Measurements from ENCODE around the gene ACSM3. TPM values are rescaled to one million over a fixed set of nuclear protein-coding genes. Genes with fewer than 3 reads are reported as not detected.

Gene ACSM3
- total and polyA plus RNA-seq, 9 of the 15 experiments (the other 6 are each of a cell fraction or from before 2014, with no cell fraction given): 112 to 420 (median 182) TPM

DNA sequence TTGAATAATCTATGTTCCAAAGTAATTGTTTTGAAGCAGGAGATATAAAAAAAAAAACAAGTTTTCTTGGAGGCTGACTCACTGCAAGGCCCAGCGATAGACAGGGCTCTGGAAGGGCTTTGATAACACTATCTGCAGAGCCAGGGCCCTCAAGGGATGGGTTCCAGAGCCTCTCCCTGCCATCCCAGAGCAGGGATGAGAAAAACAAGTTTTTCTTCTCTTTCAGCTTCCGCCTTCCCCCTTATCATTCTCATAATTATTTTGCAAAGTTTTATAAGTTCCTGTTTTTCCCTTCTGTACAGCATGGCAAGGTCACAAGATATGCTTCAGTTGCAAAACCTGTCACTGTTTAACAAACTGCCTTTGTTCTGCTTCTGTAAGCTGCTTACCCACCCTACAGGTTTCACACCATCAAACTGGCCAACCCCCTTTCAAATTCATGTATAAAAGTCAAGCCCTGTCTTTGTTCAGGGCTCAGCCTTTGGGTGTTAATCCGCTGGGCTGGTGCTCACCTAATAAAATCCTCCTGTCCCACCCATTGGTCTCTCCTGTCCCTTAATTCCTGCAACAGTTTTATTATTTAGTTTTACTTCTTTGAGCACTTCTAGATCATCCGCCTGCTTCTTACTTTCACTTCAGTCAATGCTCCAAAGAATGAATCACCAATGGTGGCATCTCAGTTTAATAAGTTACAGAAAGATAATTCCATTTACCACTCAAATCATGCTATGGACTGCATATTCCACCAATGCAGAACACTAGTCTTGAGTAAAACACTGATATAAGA, 16.6 kb upstream of the ACSM3 start (continued):
- TF ChIP-seq, protein P1, sequence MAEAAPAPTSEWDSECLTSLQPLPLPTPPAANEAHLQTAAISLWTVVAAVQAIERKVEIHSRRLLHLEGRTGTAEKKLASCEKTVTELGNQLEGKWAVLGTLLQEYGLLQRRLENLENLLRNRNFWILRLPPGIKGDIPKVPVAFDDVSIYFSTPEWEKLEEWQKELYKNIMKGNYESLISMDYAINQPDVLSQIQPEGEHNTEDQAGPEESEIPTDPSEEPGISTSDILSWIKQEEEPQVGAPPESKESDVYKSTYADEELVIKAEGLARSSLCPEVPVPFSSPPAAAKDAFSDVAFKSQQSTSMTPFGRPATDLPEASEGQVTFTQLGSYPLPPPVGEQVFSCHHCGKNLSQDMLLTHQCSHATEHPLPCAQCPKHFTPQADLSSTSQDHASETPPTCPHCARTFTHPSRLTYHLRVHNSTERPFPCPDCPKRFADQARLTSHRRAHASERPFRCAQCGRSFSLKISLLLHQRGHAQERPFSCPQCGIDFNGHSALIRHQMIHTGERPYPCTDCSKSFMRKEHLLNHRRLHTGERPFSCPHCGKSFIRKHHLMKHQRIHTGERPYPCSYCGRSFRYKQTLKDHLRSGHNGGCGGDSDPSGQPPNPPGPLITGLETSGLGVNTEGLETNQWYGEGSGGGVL (CRISPR knock-in tag; IDR thresholded peaks at IDR 0.05): no peak
- no peak for TF ChIP-seq HNRNPLL (IDR thresholded peaks at IDR 0.05; ENCODE audit: low read depth, low read length, poor library complexity, severe bottlenecking)
- TF ChIP-seq ZC3H8 (IDR thresholded peaks at IDR 0.05): no peak
- TF ChIP-seq, protein P2, sequence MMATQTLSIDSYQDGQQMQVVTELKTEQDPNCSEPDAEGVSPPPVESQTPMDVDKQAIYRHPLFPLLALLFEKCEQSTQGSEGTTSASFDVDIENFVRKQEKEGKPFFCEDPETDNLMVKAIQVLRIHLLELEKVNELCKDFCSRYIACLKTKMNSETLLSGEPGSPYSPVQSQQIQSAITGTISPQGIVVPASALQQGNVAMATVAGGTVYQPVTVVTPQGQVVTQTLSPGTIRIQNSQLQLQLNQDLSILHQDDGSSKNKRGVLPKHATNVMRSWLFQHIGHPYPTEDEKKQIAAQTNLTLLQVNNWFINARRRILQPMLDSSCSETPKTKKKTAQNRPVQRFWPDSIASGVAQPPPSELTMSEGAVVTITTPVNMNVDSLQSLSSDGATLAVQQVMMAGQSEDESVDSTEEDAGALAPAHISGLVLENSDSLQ (IDR thresholded peaks at IDR 0.05): peak; percentile 63
- no peak for TF ChIP-seq YBX1 (IDR thresholded peaks at IDR 0.05)
- TF ChIP-seq TCF3 (CRISPR knock-in tag; IDR thresholded peaks at IDR 0.05): peak; percentile 98
- TF ChIP-seq NFATC3 (IDR thresholded peaks at IDR 0.05): no peak
- TF ChIP-seq POLR2AphosphoS5 (IDR thresholded peaks at IDR 0.05; ENCODE audit: control insufficient read depth, insufficient read depth, low read depth, low read length): peak; percentile 97
- TF ChIP-seq NCOA2 (IDR thresholded peaks at IDR 0.05; ENCODE audit: partially characterized antibody in 2 of 2): no peak
- TF ChIP-seq, protein P3, sequence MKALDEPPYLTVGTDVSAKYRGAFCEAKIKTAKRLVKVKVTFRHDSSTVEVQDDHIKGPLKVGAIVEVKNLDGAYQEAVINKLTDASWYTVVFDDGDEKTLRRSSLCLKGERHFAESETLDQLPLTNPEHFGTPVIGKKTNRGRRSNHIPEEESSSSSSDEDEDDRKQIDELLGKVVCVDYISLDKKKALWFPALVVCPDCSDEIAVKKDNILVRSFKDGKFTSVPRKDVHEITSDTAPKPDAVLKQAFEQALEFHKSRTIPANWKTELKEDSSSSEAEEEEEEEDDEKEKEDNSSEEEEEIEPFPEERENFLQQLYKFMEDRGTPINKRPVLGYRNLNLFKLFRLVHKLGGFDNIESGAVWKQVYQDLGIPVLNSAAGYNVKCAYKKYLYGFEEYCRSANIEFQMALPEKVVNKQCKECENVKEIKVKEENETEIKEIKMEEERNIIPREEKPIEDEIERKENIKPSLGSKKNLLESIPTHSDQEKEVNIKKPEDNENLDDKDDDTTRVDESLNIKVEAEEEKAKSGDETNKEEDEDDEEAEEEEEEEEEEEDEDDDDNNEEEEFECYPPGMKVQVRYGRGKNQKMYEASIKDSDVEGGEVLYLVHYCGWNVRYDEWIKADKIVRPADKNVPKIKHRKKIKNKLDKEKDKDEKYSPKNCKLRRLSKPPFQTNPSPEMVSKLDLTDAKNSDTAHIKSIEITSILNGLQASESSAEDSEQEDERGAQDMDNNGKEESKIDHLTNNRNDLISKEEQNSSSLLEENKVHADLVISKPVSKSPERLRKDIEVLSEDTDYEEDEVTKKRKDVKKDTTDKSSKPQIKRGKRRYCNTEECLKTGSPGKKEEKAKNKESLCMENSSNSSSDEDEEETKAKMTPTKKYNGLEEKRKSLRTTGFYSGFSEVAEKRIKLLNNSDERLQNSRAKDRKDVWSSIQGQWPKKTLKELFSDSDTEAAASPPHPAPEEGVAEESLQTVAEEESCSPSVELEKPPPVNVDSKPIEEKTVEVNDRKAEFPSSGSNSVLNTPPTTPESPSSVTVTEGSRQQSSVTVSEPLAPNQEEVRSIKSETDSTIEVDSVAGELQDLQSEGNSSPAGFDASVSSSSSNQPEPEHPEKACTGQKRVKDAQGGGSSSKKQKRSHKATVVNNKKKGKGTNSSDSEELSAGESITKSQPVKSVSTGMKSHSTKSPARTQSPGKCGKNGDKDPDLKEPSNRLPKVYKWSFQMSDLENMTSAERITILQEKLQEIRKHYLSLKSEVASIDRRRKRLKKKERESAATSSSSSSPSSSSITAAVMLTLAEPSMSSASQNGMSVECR (CRISPR knock-in tag; IDR thresholded peaks at IDR 0.05): no peak
- no peak for TF ChIP-seq HMG20A (CRISPR knock-in tag; conservative IDR thresholded peaks at IDR 0.05)
- no peak for TF ChIP-seq ZNF57 (CRISPR knock-in tag; IDR thresholded peaks at IDR 0.05)
- TF ChIP-seq MYBL2 (IDR thresholded peaks at IDR 0.05; ENCODE audit: low read depth): no peak; the same call in 1 of the 2 replicates
- TF ChIP-seq MYBL2 (CRISPR knock-in tag; IDR thresholded peaks at IDR 0.05; ENCODE audit: borderline replicate concordance): no peak
- peak; percentile 45; the same call in 1 of the 2 replicates for TF ChIP-seq LCOR (CRISPR knock-in tag; IDR thresholded peaks at IDR 0.05)
- TF ChIP-seq, protein P4, sequence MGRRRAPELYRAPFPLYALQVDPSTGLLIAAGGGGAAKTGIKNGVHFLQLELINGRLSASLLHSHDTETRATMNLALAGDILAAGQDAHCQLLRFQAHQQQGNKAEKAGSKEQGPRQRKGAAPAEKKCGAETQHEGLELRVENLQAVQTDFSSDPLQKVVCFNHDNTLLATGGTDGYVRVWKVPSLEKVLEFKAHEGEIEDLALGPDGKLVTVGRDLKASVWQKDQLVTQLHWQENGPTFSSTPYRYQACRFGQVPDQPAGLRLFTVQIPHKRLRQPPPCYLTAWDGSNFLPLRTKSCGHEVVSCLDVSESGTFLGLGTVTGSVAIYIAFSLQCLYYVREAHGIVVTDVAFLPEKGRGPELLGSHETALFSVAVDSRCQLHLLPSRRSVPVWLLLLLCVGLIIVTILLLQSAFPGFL (CRISPR knock-in tag; IDR thresholded peaks at IDR 0.05): no peak
- TF ChIP-seq, protein P5, sequence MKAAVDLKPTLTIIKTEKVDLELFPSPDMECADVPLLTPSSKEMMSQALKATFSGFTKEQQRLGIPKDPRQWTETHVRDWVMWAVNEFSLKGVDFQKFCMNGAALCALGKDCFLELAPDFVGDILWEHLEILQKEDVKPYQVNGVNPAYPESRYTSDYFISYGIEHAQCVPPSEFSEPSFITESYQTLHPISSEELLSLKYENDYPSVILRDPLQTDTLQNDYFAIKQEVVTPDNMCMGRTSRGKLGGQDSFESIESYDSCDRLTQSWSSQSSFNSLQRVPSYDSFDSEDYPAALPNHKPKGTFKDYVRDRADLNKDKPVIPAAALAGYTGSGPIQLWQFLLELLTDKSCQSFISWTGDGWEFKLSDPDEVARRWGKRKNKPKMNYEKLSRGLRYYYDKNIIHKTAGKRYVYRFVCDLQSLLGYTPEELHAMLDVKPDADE (conservative IDR thresholded peaks at IDR 0.05; ENCODE audit: control insufficient read depth, low read depth, low read length): no peak
- TF ChIP-seq ELF2 (CRISPR knock-in tag; IDR thresholded peaks at IDR 0.05): no peak

Measured in K562 (cell line).